ENCODE data around the gene APBB2.

DNA sequence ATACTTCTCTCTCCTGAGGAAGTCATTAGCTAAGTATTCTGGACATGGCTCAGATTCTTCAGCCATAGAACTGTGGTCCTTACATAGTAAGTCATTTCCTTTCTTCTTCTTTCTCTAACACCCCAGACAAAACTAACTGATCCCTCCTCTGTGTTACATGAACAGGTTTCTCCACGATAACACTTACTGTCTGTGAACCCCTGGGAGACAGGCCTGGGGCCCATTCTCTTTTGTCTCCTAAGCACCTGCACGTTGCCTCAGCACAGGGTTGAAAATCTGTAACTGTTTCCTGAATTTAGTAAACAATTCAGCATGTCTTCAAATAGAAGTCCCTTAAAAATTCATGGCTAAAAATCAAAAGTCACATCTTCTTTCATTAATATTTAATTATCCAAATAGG is 24.7 kb downstream of the APBB2 start:
- TF ChIP-seq, protein P1, sequence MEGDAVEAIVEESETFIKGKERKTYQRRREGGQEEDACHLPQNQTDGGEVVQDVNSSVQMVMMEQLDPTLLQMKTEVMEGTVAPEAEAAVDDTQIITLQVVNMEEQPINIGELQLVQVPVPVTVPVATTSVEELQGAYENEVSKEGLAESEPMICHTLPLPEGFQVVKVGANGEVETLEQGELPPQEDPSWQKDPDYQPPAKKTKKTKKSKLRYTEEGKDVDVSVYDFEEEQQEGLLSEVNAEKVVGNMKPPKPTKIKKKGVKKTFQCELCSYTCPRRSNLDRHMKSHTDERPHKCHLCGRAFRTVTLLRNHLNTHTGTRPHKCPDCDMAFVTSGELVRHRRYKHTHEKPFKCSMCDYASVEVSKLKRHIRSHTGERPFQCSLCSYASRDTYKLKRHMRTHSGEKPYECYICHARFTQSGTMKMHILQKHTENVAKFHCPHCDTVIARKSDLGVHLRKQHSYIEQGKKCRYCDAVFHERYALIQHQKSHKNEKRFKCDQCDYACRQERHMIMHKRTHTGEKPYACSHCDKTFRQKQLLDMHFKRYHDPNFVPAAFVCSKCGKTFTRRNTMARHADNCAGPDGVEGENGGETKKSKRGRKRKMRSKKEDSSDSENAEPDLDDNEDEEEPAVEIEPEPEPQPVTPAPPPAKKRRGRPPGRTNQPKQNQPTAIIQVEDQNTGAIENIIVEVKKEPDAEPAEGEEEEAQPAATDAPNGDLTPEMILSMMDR (IDR thresholded peaks at IDR 0.05) = no peak
- no peak for TF ChIP-seq POLR2A (IDR thresholded peaks at IDR 0.05)

Data from heart left ventricle (tissue), 13 donors.